AG09319 (cell line): ENCODE measurements around the gene SYTL4.

Source experiments
- DNase-seq: peaks from one replicate; pipeline ENCODE4 v3.0.0-alpha.2; 2010; ENCODE audit warnings: low read depth; ENCODE audit errors: extremely low read depth
- TF ChIP-seq, protein P1 (sequence below): IDR thresholded peaks from 2 replicates; pipeline ENCODE4 v1.5.1; 2011; ENCODE audit warnings: low read depth, mild to moderate bottlenecking, inconsistent platforms, low read length, moderate library complexity

Gene SYTL4

DNA sequence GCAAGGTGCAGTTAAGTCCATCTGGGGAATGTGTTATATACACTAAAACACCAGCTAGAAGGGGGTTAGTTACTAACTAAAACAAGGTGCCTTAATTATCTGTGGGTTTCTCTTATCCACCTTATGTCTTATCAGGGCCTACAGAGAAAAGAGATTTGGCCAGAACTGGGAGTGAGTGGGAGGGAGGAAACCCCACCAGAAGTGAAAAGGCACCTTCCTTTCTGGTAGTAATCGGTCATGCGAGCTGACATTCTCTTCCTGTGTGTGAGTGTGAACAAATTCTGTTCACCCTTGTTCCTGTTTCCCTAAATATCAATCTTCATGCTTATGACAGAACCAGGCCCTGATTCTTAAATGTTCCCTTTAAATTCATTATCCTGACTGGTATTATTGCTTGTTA, 44.4 kb downstream of the SYTL4 start:
- TF ChIP-seq, protein P1, sequence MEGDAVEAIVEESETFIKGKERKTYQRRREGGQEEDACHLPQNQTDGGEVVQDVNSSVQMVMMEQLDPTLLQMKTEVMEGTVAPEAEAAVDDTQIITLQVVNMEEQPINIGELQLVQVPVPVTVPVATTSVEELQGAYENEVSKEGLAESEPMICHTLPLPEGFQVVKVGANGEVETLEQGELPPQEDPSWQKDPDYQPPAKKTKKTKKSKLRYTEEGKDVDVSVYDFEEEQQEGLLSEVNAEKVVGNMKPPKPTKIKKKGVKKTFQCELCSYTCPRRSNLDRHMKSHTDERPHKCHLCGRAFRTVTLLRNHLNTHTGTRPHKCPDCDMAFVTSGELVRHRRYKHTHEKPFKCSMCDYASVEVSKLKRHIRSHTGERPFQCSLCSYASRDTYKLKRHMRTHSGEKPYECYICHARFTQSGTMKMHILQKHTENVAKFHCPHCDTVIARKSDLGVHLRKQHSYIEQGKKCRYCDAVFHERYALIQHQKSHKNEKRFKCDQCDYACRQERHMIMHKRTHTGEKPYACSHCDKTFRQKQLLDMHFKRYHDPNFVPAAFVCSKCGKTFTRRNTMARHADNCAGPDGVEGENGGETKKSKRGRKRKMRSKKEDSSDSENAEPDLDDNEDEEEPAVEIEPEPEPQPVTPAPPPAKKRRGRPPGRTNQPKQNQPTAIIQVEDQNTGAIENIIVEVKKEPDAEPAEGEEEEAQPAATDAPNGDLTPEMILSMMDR = no peak
- no peak for DNase-seq

DNA sequence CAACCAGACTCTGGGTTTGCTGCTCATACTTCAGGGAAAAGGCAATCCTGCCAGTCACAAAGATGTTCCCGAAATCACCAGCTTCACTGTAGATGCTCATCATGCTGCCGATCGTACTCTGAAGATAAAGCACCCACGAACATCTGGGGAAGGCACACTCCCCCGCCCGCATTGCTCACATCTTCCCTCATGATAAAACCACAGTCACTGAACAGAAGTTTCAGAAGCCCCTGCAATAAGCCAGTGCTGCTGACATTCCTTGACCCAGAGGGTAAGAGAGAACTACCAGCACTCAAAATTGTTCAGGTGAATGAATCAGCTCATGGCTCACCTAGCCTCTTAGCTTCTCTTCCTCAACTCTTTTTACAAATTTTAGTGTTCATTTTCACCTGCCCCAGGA, 44.8 kb downstream of the SYTL4 start:
- no peak for DNase-seq
- TF ChIP-seq, protein P1 = no peak

DNA sequence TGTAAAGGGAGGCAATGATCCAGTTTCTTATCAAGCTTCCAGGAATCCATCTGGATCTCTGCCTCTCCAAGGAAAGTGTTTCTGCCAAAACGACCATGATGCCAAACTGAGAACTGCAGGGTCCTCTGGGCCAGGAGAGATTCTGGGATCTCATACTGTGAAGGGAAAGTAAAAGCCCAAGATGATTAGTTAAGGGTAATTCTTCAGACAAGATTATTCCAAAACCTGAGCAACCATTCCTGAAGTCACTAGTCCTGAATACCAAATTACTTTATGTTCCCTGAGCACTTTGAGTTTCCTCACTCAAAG, 46.0 kb downstream of the SYTL4 start:
- no peak for DNase-seq
- TF ChIP-seq, protein P1 = no peak

DNA sequence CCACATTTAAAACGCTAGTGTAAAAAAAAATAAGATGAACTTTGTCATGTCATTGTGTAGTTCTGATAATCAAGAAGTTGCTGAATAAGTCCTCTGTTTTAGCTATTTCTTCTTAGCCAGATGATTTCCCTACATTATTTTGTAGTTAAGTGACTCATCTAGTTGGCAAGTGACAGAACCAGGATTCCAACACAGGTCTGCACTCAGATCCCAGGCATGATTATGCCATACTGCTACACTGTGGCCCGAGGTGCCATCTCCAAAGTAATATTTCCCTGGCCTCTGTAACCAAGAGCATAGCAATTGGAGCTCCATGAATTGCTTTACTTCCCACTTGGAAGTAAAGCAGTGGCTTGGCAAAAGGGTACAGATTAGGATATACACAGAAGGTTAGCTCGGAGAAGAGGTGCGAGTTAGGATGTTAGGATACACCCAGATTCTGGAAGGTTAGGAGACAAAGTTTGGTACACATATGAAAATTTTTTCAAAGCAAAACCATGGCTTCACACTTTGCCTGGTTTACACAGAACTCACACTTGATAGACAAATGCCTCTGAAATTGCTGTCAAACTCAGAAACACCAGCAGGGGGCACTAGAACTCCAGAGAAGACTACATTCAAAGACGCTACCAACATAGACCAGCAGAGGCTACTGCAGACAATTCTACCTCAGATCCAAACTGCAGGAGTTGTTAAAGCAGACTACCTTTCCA, 46.5 kb downstream of the SYTL4 start:
- peak; percentile 48 for DNase-seq
- TF ChIP-seq, protein P1 = peak; percentile 78

DNA sequence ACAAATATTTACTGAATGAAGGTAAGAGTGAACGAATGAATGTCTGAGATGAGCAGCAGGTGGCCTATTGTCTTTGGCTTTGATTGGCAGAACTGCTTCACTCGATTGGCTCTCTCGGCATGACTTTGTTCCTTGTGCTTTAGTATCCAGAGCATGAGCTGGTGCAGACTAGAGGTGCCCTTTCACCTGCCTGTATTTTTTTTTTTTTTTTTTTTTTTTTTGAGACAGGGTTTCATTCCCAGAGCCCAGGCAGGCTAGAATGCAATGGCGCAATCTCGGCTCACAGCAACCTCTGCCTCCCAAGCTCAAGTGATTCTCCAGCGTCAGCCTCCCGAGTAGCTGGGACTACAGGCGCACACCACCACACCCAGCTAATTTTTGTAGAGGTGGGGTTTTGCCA, 49.0 kb downstream of the SYTL4 start:
- no peak for DNase-seq
- TF ChIP-seq, protein P1 = no peak

DNA sequence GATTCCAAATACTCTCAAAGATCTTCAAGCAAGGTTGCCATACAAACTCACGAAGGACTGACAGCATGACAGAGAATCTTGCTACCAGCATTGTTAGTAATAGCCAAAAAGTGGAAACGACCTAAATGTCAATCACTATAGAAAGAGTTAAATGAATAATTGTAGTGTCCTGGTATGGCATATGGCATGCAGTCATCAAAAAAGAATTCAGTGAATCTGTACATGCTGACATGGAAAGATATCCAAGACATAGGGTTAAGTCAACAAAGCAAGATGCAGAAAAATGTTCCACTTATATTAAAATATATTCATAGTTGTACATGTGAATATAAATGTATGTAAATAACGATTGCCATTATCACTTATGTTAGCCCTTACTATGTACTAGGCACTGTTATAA, 50.3 kb downstream of the SYTL4 start:
- TF ChIP-seq, protein P1 = no peak
- no peak for DNase-seq

DNA sequence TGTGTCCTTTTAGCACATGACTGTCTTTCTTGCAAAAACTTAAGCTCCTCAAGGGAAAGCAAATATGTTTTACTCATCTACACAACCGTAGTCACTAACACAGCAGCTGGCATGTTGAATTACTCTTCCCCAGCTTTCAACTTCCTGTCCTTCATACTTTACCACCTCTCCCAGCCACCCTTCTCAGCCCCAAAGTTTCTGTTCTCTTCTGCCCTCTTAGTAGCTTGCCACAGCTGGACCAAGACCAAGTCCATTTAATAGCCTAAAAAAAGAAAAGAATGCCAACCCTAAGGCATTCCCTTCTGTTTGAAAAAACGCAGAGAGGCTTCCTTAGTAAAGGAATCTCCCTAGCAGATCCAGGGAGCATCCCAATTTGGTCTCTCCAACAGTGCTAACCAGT, 51.2 kb downstream of the SYTL4 start:
- DNase-seq = no peak
- TF ChIP-seq, protein P1 = no peak
